AG10803 (cell line): Measurements from ENCODE around the gene PDE6H.

Experiments used
- DNase-seq: peaks from one replicate; pipeline ENCODE4 v3.0.0; 2010; ENCODE audit warnings: low read depth
- H3K4me3 ChIP-seq: 2 replicates; pipeline ENCODE4 v1.5.1; 2011; ENCODE audit warnings: mild to moderate bottlenecking, low read length, control low read depth
- CTCF ChIP-seq: conservative IDR thresholded peaks from 2 replicates; pipeline ENCODE4 v1.5.1; 2011; ENCODE audit warnings: mild to moderate bottlenecking, low read length, control low read depth, inconsistent platforms

Gene PDE6H

GRCh38 chr12:14972816-14973215 is at the start of gene PDE6H:
Gene PDE6H, plus strand, starts transcription at chr12:14973042. Its CDS starts 4,971 bp downstream, at chr12:14978013.
- DNase-seq = no peak
- TF ChIP-seq CTCF = no peak

GRCh38 chr12:14923944-14924343 is 48.9 kb upstream of the PDE6H start:
- no peak for DNase-seq
- H3K4me3 ChIP-seq = no peak overlapping the region
- no peak for TF ChIP-seq CTCF

More at GRCh38 chr12:14972816-14973215, at the start of gene PDE6H:
- H3K4me3 ChIP-seq = no peak within 1 kb of the TSS

DNA sequence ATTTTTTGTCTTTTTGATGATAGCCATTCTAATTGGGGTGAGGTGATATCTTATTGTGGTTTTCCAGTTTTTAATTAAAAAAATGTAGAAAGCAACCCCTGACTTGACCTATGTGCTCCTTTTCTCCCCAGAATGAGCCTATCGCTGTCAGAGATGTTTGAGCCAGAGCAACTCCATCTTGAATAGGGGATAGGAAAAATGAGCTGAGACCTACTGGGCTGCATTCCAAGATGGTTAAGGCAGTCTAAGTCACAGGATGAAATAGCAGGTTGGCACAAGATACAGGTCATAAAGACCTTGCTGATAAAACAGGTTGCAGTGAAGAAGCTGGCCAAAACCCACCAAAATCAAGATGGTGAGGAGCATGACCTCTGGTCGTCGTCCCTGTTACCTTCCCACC is 48.3 kb upstream of the PDE6H start:
- DNase-seq = no peak

DNA sequence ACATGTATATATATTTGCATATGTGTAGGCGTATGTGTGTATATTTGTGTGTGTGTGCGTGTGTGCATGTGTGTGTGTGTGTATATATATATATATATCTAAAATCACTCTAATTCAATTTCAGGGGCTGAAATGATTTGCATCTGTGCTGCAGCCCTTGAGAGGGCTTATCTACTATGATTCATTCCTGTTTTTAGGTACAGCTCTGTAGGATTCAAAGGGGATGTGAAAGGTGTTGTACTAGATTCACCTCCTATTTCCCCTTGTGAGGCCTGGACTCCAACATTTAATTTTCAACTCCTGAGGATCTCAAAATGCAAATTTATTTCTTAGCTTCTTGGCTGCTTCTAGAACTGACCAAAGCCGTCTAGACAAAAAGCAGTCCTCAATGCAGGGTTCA is 45.6 kb upstream of the PDE6H start:
- no peak for TF ChIP-seq CTCF
- DNase-seq = no peak
- H3K4me3 ChIP-seq = no peak overlapping the region

More for the DNA sequence above, 48.3 kb upstream of the PDE6H start:
- H3K4me3 ChIP-seq = no peak overlapping the region
- no peak for TF ChIP-seq CTCF

- H3K4me3 ChIP-seq = no peak overlapping the region
- no peak for TF ChIP-seq CTCF
- no peak for DNase-seq
Measured at GRCh38 chr12:14928931-14929330, 43.9 kb upstream of the PDE6H start.

DNA sequence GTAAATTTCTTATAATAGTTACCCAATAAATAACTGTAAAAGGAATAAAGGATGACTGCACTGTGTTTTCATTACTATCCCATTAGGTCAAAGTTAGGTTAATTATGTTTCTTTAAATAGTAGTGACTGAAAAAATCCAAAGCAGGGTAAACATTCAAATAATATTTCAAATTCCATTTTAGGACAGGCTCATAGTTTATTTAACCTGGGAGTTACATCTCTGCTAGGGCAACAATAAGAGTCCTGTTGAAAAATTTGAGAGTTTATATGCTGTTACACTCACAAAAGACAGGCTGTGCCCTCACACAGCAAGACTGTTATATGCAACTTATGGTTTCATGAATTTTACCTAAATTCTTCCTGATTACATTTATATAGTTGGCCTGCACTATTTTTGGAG is 42.5 kb upstream of the PDE6H start:
- no peak overlapping the region for H3K4me3 ChIP-seq

GRCh38 chr12:14931359-14931758 is 41.5 kb upstream of the PDE6H start:
- no peak for TF ChIP-seq CTCF
- H3K4me3 ChIP-seq = no peak overlapping the region
- DNase-seq = no peak

More for the DNA sequence above, 42.5 kb upstream of the PDE6H start:
- TF ChIP-seq CTCF = no peak
- DNase-seq = no peak
